Epithelial cell of proximal tubule (primary cell): ENCODE results near the gene NES. TPM values are rescaled to one million over a fixed set of nuclear protein-coding genes. Genes with fewer than 3 reads are reported as not detected.

Experiments used
- DNase-seq: peaks from one replicate; pipeline ENCODE4 v3.0.0-alpha.2; 2011; ENCODE audit warnings: low read depth
- H3K4me3 ChIP-seq: 2 replicates; pipeline ENCODE4 v1.5.1; 2011; ENCODE audit warnings: low read depth, mild to moderate bottlenecking, low read length
- total RNA-seq: library from RNA; depleted of rRNA; stranded (reverse); fragments of >200 nt; gene quantifications from 2 replicates; pipeline ENCODE4 v1.2.3, GENCODE V29; 2015
- TF ChIP-seq, protein P1 (sequence below): conservative IDR thresholded peaks from 2 replicates; pipeline ENCODE4 v1.5.1; 2012; ENCODE audit warnings: low read depth, mild to moderate bottlenecking, low read length

Gene NES
- total RNA-seq, 1 donor from 2014 or later, result 70.2 TPM

DNA sequence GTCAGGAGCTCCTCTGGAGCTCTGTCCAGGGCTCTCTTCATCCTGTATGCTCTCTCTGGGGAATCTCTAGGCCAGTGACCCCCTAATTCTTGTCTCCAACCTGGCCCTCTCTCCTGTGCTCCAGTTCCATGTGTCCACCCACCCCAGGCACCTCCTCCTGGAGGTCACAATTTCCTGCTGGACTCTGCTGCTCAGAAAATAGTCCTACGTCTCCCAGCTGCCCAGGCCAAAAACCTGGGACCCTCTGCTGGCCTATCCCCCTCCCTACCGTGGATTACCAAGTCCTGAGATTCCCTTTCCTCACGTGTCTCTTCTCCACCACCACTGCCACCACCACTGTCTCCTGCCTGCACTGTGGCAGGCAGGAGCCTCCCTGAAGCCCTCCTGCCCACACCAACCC is 11.7 kb downstream of the NES start:
- TF ChIP-seq, protein P1, sequence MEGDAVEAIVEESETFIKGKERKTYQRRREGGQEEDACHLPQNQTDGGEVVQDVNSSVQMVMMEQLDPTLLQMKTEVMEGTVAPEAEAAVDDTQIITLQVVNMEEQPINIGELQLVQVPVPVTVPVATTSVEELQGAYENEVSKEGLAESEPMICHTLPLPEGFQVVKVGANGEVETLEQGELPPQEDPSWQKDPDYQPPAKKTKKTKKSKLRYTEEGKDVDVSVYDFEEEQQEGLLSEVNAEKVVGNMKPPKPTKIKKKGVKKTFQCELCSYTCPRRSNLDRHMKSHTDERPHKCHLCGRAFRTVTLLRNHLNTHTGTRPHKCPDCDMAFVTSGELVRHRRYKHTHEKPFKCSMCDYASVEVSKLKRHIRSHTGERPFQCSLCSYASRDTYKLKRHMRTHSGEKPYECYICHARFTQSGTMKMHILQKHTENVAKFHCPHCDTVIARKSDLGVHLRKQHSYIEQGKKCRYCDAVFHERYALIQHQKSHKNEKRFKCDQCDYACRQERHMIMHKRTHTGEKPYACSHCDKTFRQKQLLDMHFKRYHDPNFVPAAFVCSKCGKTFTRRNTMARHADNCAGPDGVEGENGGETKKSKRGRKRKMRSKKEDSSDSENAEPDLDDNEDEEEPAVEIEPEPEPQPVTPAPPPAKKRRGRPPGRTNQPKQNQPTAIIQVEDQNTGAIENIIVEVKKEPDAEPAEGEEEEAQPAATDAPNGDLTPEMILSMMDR, result no peak
- no peak for DNase-seq
- H3K4me3 ChIP-seq, result no peak overlapping the region

DNA sequence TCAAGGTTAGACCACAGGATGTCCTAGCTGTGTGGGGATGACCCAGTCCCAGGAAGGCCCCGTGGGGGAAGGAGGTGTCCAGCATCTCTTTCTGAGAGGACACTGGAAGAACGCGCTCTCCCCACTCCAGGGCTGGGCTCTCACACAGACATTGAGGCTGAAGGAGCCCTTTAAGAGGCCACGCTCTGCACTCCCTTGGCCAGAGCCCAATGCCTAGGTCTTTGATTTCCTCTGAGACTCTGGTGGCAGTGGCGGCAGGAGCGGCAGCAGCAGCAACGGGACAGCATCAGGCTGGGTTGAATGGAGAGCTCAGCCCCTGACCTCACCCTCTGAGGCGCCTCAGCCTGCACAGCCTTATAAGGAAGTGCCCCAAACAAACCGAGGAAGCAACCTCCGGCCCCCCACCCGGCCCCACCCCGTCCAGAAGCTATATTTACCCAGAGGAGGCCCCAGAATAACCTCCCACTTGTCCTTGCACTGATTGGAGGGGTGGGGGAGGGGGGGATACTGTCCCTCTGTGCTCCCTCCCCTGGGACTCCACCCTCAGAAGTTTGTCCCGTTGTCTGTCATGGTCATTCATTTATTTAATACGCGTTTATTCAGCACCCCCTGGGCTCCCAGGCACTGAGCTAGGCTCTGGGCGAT is 12.3 kb downstream of the NES start:
- no peak for DNase-seq
- TF ChIP-seq, protein P1, result no peak
- no peak overlapping the region for H3K4me3 ChIP-seq

DNA sequence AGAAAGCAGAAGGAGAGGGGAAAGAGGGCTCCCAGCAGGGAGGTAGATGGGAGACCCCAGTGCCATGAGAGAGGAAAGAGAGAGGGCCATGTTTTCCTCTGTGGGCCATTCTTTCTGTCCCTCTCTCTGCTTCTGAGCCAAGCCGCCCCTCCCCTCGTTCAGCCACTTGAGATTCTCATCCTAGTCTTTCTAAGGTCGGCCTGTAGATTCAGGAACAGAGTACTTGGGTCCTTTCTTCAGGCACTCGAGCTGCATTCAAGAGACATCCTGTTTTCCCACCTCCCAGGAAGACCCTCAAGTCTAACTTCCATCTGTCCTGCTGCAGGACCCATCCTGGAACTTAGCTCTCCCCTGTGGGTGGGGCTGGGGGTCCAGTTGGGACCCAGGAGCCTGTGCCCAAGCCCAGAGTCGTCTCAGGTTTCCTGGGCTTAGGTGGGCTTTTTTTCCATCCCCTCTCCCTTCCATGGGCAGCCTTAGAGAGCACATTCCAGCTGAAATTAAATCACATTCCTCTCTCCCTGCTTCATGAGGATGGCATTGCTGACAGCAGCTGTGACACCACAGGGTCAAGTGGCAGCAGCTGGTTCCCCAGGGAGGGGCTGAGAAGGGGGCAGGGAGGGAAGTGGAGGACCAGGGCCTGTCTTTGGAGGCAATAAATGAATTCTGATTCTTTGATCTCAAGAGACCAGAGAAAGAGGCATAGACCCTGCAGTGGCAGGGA is 13.0 kb downstream of the NES start:
- no peak for DNase-seq
- H3K4me3 ChIP-seq, result no peak overlapping the region
- TF ChIP-seq, protein P1, result no peak

DNA sequence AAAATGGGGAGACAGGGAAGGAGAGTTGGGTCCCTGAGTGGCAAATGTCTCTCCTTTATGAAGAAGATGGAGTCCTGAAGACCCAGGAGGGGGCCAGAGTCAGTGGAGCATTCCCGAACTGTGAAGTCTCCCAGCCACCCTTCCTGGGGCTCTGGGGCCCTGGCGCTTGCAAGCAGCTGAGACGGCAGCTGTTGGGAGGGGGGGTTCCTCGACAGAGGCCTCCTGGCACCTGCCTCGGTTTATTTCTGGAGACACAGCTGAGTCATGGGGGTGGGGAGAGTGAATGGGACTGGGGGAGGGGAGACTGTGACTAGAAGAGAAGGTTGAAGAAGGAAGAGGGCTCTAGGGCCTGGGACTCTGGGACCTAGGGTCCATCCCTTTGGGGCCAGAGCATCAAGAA is 14.0 kb downstream of the NES start:
- DNase-seq, result no peak
- TF ChIP-seq, protein P1, result no peak
- no peak overlapping the region for H3K4me3 ChIP-seq

DNA sequence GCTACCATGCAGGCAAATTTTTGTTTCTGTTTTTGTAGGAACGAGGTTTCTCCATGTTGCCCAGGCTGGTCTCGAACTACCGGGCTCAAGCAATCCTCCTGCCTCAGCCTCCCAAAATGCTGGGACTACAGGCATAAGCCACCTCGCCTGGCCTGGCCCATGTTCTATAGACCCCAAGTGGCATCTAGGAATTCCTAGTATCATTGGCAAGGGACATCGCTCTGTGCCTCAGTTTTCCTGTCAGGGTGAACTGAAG is 14.5 kb downstream of the NES start:
- TF ChIP-seq, protein P1, result no peak
- H3K4me3 ChIP-seq, result no peak overlapping the region
- DNase-seq, result no peak

DNA sequence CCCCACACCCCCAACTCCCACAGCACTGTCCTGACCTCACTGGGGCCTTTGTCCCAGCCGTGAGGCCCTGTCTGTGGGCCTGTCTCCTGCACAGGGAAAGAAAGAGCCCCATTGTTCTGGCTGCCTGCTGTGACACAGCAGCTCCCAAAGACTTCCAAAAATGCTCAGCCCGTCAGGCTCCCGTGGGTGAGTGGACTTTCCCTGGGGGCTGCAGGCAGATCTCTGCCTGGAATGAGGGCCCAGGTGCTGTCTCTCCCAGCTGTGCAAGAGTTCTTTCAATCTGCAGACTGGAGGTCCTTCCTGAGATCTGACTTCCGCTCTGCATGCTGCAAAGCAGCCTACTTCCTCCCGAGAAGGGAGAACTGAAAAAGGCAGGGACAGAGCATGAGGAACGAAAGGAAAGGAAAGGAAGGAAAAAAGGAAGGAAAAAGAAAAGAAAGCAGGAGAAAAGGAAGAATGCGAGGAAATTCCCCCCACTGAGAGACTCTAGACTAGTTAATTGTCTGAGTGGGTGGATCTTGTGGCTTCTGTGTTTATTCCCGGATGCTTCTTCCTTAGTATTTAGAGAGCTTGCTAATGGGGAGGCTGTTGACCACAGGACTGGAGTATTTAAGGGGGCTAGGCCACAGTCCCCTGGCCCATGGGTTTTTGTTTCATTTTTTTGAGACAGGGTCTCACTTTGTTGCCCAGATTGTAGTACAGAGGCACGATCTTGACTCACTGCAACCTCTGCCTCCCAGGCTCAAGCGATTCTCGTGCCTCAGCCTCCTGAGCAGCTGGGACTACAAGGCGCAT is 15.0 kb downstream of the NES start:
- TF ChIP-seq, protein P1, result no peak

DNA sequence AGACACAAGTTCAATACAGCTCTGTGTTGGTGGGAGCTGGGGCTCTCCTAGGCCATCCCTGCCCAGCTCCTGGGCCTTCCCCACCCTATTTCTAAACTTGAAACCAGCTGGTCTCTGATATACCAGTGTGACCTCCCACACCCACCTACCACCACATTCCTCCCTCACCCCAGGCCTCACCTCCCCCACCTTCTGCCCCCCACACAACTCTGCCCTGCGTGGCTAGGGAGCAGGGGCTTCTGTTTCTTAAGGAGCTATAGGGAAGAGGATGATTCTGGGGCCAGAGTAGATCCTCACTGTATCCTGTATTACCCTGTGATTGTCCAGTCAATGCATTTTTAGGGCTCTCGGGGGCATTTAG is 16.5 kb downstream of the NES start:
- TF ChIP-seq, protein P1, result no peak

More for the DNA sequence above, 15.0 kb downstream of the NES start:
- no peak overlapping the region for H3K4me3 ChIP-seq
- DNase-seq, result no peak

More for the DNA sequence above, 16.5 kb downstream of the NES start:
- DNase-seq, result no peak
- H3K4me3 ChIP-seq, result peak overlapping the region; percentile 68
